NCI-H187 treated with DMSO at 0.1 percent for 48 hours (cell line): ENCODE results near the gene ESRRB.

Source experiments
- DNase-seq: peaks from one replicate; lab custom pipeline; 2025; lab: John Stamatoyannopoulos, UW

The ESRRB gene

DNA sequence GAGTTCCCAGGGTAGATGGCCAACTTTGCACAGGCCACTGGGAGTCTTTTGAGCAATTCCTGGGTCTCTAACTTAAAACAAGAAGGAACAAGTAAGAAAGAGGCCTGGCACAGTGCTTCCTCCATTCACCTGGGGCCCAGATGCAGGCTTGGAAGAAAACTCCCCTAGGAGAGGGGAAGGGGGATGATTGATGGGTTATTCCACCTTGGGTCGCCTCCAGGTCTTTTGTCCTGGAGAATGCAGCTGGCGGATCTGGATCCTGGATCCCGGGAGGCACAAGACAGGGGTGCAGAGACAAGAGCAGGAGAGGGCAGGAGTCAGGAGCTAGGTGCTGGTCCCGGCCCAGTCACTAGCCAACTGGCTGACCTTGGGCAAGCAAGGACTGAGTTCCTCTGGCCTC is 74.5 kb downstream of the ESRRB start:
- DNase-seq: no peak

DNA sequence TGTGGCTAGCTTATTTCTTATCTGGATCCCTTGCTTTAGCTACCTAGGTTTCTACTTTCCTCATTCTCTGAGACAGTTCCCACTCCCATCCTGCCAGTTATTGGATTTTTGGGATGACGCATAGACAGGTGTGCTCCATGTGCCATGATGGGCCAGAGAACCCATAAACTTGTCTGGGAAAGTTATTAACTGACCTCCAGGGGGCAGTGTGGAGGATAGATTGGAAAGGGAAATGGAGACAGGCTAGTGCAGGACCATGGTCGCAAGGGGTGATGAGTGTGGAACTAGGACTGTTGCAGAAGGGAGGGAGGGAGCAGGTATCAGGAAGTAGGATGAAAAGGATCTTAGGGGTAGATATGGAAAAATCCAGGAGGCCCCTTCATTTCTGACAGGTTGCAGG is 80.3 kb downstream of the ESRRB start:
- peak; percentile 28 for DNase-seq

- DNase-seq: no peak
Observed at GRCh38 chr14:76456891-76457586, 81.1 kb downstream of the ESRRB start.

- no peak for DNase-seq
Observed at GRCh38 chr14:76457841-76458240, 81.9 kb downstream of the ESRRB start.

GRCh38 chr14:76461886-76462285 is 85.9 kb downstream of the ESRRB start:
- no peak for DNase-seq

GRCh38 chr14:76462330-76462729 is 86.4 kb downstream of the ESRRB start:
- DNase-seq: no peak

- no peak for DNase-seq
Observed at GRCh38 chr14:76463105-76463504, 87.2 kb downstream of the ESRRB start.

DNA sequence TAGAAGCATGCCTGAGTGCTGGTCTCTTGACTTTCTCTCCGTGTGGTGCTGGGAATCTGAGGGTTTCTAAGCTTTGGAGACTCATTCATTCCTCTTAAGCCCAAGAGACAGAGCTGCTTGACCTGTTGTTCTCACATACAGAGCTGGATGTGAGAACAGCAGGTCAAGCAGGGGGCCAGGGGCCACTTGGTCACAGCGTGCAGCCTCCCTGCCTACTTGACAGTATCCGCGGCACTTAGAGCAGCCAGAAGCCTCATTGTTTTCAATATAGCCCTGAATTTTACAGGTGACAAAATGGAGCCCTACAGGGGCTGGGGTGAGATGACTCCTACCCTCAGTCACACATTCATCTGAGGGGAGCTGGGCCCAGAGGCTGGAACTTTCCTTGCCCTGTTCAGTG is 88.9 kb downstream of the ESRRB start:
- DNase-seq: no peak

DNA sequence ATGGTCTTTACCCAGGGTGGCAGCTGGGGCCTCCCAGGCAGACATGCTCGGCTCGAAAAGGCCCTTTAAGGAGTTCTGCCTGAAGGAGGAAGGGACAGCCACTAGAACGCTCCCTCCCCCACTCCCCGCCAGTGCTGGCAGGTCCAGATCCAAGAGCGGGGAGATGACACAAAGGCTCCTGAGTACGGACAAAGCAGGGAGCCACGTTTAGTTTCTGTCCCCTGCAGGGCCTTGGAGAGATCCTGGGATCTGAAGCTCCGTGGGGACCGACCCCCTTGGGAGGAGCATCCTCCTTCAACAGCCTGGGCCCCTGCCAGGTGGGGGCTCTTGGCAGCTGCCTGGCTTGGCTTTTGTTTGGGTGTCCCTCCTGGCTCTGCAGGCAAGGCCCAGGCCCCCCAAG is 89.7 kb downstream of the ESRRB start:
- DNase-seq: no peak

- no peak for DNase-seq
Observed at GRCh38 chr14:76467711-76468155, 91.8 kb downstream of the ESRRB start.

- DNase-seq: peak; percentile 84
Observed at GRCh38 chr14:76472199-76472723, 96.3 kb downstream of the ESRRB start.

- no peak for DNase-seq
Observed at GRCh38 chr14:76473481-76474263, 97.7 kb downstream of the ESRRB start.

- no peak for DNase-seq
Observed at GRCh38 chr14:76480426-76480825, 104.5 kb downstream of the ESRRB start.

- no peak for DNase-seq
Observed at GRCh38 chr14:76484355-76484754, 108.4 kb downstream of the ESRRB start.

GRCh38 chr14:76486251-76486743 is 110.4 kb downstream of the ESRRB start:
- peak; percentile 94 for DNase-seq

DNA sequence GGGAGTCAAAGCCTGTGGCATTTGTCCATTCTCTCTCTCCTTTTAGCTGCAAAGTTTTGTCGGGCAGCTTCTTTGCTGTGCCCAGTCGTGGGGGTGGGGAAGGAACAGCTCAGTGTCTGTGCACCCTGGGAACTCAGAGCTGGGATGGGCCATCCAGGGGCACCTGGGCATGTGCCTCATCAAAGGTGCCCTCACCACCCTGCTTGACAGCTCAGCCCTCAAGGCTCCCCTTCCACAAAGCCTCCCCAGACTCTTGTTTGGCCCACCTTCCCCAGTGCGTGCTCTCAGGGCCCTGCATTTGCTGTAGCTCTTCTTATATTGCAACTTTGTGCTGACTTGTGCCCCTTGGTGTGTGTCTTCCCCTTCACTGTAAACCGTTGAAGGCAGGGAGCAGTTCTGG is 112.6 kb downstream of the ESRRB start:
- no peak for DNase-seq

- no peak for DNase-seq
Observed at GRCh38 chr14:76489667-76490066, 113.7 kb downstream of the ESRRB start.

DNA sequence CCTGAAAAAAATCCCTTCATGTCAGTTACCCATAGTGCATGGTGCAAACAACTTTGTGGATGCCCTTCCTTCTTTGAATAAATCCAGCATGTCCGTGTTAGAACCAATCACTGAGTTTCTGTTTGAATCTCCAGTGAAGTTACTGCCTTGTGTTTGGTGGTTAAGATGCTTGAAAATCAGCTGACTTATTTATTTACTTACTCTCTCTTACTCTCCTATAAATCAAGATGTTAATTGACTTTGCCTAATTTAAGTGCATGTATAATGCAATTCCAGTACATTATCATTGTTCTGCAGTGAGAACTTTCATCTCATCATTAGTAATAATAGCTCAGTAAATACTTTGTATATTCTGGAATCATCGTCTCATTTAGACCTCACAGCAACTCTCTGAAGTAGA is 114.2 kb downstream of the ESRRB start:
- no peak for DNase-seq

GRCh38 chr14:76490735-76491134 is 114.8 kb downstream of the ESRRB start:
- DNase-seq: no peak

- DNase-seq: no peak
Observed at GRCh38 chr14:76491172-76491930, 115.4 kb downstream of the ESRRB start.

DNA sequence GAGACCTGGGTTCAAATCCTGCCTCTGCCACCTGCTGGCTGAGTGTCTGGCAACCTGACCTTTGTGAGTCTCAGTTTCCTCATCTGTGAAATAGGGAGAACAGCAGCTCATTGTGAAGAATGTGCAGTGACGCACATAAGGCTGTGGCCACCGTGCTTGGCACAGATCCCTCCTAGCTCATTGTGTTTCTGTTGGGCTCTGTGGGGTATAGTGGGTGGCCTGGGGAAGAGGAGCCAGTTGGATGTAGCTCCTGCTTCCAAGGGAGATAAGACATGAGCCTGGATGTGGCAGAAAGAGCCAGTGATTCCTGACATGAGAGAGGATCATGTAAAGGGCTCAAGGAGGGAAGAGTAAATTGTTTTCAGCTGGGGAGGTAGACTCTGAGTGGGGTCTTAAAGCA is 120.0 kb downstream of the ESRRB start:
- DNase-seq: no peak

GRCh38 chr14:76496595-76496994 is 120.7 kb downstream of the ESRRB start:
- no peak for DNase-seq
